ENCODE results near the gene CNR1. TPM values are rescaled to one million over a fixed set of nuclear protein-coding genes. Genes with fewer than 3 reads are reported as not detected.

The CNR1 gene
- total and polyA plus RNA-seq, 2 donors (not counting 3 experiments of a cell fraction or from before 2014, with no cell fraction given), result 0.06 TPM; not detected in 1

GRCh38 chr6:88135578-88136114 lies 30.5 kb downstream of the CNR1 start:
- Histone ChIP-seq H3K9me3 (replicated peaks; ENCODE audit: control insufficient read depth, insufficient read depth, low read length) (no peaks in the 10 kb centered on the region), H3K79me2 (ENCODE audit: control insufficient read depth, insufficient read depth, low read length) (no peaks in the 10 kb centered on the region), H3K4me1 (ENCODE audit: control insufficient read depth, extremely low read depth, insufficient read depth, low read length) (no peaks in the 10 kb centered on the region), H3K9me1 (replicated peaks; ENCODE audit: control insufficient read depth, extremely low read depth, insufficient read depth, low read length) (no peaks in the 10 kb centered on the region), H3K36me3 (ENCODE audit: control insufficient read depth in 2 of 2, extremely low read depth in 1 of 2, insufficient read depth in 2 of 2, low read length in 2 of 2) (no peaks in the 10 kb centered on the region), H3K4me3 (replicated peaks in 1 of 3; ENCODE audit: insufficient read depth in 1 of 3, low read depth in 1 of 3, low read length in 3 of 3) (no peak overlapping the region), H2AFZ (ENCODE audit: low read depth, low read length) (no peak overlapping the region), H4K20me1 (replicated peaks; ENCODE audit: control insufficient read depth, extremely low read depth, insufficient read depth, low read length) (no peaks in the 10 kb centered on the region), H3K9ac (replicated peaks; ENCODE audit: extremely low read depth, insufficient read depth, low read length) (no peak overlapping the region), H3K27me3 (ENCODE audit: control insufficient read depth in 2 of 2, insufficient read depth in 2 of 2, low read length in 2 of 2) (no peaks in the 10 kb centered on the region), H3K4me2 (ENCODE audit: insufficient read depth, low read length) (no peak overlapping the region), H3K27ac (ENCODE audit: insufficient read depth, low read depth, low read length) (no peak overlapping the region)
- no TSS peak for BruUV-seq (replicated peaks)
- FAIRE-seq (no peak), DNase-seq (ENCODE audit: low read depth, low spot score) (no peak)
- dilution Hi-C loops (cut with MboI; ENCODE audit: extremely low pct_ligation_motif_present, low sequenced_read_pairs) (no loop called here), intact Hi-C loops (cut with micrococcal nuclease) (no loop called here)
- TF ChIP-seq MYC (IDR thresholded peaks at IDR 0.05; ENCODE audit: low read depth, low read length), result no peak
- TF ChIP-seq EZH2 (IDR thresholded peaks at IDR 0.05; ENCODE audit: borderline replicate concordance, low read depth, low read length, severe bottlenecking), result no peak
- no peak for TF ChIP-seq FOS (IDR thresholded peaks at IDR 0.05; ENCODE audit: borderline replicate concordance, insufficient read depth, low read length)
- ChIA-PET POLR2A (no interaction called here), CTCF (no interaction called here)

DNA sequence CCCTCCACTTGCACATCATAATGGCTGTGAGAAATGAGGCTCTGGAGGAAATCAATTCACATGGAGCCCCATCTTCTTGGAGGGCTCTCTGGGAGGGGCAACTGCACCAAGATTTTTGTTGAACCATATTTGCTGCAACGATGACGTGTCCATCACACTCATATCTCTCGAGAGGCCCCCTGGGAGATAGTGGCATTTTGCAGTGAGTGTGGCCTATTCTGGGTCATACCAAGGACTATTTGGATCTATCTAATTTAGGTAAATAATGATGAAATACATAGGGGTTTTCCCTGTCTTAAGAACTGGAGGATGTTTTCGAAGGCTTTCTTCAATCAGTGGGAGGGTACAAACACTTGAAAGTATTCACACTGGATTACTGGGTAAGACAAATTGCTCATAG lies 31.6 kb downstream of the CNR1 start:
- FAIRE-seq, result no peak
- POLR2A ChIA-PET, result no interaction called here

More for the DNA sequence above, 31.6 kb downstream of the CNR1 start:
- no peaks in the 10 kb centered on the region for H3K4me1 ChIP-seq (ENCODE audit: control insufficient read depth, extremely low read depth, insufficient read depth, low read length)
- dilution Hi-C loops (cut with MboI; ENCODE audit: extremely low pct_ligation_motif_present, low sequenced_read_pairs), result no loop called here
- H3K79me2 ChIP-seq (ENCODE audit: control insufficient read depth, insufficient read depth, low read length), result no peaks in the 10 kb centered on the region
- CTCF ChIA-PET, result no interaction called here
- no peaks in the 10 kb centered on the region for H3K27me3 ChIP-seq (ENCODE audit: control insufficient read depth in 2 of 2, insufficient read depth in 2 of 2, low read length in 2 of 2)
- H3K36me3 ChIP-seq (ENCODE audit: control insufficient read depth in 2 of 2, extremely low read depth in 1 of 2, insufficient read depth in 2 of 2, low read length in 2 of 2), result no peaks in the 10 kb centered on the region
- H3K9me3 ChIP-seq (replicated peaks; ENCODE audit: control insufficient read depth, insufficient read depth, low read length), result no peaks in the 10 kb centered on the region
- no peak for TF ChIP-seq MYC (IDR thresholded peaks at IDR 0.05; ENCODE audit: low read depth, low read length)
- no peak for TF ChIP-seq GATA2 (IDR thresholded peaks at IDR 0.05; ENCODE audit: insufficient read depth, insufficient read length, low read depth, low read length)
- no peak for TF ChIP-seq JUN (IDR thresholded peaks at IDR 0.05; ENCODE audit: borderline replicate concordance, insufficient read depth, insufficient read length, low read depth)
- TF ChIP-seq, protein P1, sequence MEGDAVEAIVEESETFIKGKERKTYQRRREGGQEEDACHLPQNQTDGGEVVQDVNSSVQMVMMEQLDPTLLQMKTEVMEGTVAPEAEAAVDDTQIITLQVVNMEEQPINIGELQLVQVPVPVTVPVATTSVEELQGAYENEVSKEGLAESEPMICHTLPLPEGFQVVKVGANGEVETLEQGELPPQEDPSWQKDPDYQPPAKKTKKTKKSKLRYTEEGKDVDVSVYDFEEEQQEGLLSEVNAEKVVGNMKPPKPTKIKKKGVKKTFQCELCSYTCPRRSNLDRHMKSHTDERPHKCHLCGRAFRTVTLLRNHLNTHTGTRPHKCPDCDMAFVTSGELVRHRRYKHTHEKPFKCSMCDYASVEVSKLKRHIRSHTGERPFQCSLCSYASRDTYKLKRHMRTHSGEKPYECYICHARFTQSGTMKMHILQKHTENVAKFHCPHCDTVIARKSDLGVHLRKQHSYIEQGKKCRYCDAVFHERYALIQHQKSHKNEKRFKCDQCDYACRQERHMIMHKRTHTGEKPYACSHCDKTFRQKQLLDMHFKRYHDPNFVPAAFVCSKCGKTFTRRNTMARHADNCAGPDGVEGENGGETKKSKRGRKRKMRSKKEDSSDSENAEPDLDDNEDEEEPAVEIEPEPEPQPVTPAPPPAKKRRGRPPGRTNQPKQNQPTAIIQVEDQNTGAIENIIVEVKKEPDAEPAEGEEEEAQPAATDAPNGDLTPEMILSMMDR (IDR thresholded peaks at IDR 0.05; ENCODE audit: extremely low read depth in 1 of 2, insufficient read depth in 1 of 2, low read depth in 1 of 2, low read length in 2 of 2), result no peak
- TF ChIP-seq, protein P2, sequence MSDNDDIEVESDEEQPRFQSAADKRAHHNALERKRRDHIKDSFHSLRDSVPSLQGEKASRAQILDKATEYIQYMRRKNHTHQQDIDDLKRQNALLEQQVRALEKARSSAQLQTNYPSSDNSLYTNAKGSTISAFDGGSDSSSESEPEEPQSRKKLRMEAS (IDR thresholded peaks at IDR 0.05; ENCODE audit: insufficient read depth, insufficient read length), result no peak
- no peak for TF ChIP-seq POLR2AphosphoS5 (IDR thresholded peaks at IDR 0.05; ENCODE audit: insufficient read depth, low read depth, low read length)
- TF ChIP-seq POLR2A (IDR thresholded peaks at IDR 0.05; ENCODE audit: low read depth, low read length), result no peak
- no peak for TF ChIP-seq EZH2 (IDR thresholded peaks at IDR 0.05; ENCODE audit: borderline replicate concordance, low read depth, low read length, severe bottlenecking)
- no peak for TF ChIP-seq FOS (IDR thresholded peaks at IDR 0.05; ENCODE audit: borderline replicate concordance, insufficient read depth, low read length)
- H3K9ac ChIP-seq (replicated peaks; ENCODE audit: extremely low read depth, insufficient read depth, low read length), result no peak overlapping the region
- no peak for DNase-seq (ENCODE audit: low read depth, low spot score)
- no peaks in the 10 kb centered on the region for H3K9me1 ChIP-seq (replicated peaks; ENCODE audit: control insufficient read depth, extremely low read depth, insufficient read depth, low read length)
- no peaks in the 10 kb centered on the region for H4K20me1 ChIP-seq (replicated peaks; ENCODE audit: control insufficient read depth, extremely low read depth, insufficient read depth, low read length)
- no peak overlapping the region for H3K27ac ChIP-seq (ENCODE audit: insufficient read depth, low read depth, low read length)
- no peak overlapping the region for H3K4me2 ChIP-seq (ENCODE audit: insufficient read depth, low read length)
- BruUV-seq (replicated peaks), result no TSS peak
- H3K4me3 ChIP-seq (replicated peaks in 1 of 3; ENCODE audit: insufficient read depth in 1 of 3, low read depth in 1 of 3, low read length in 3 of 3), result no peak overlapping the region
- intact Hi-C loops (cut with micrococcal nuclease), result no loop called here
- H2AFZ ChIP-seq (ENCODE audit: low read depth, low read length), result no peak overlapping the region
